Measurements from ENCODE around the gene HMMR. TPM values are rescaled to one million over a fixed set of nuclear protein-coding genes. Genes with fewer than 3 reads are reported as not detected.
"Not testable (repeated sequence)": the region's sequence is repeated elsewhere in the genome, so short reads cannot be mapped to it uniquely, and the experiment has no call there.

HMMR gene
- total RNA-seq (1.4 and 1.6 TPM in 2 replicates), polyA plus RNA-seq (0.30 and 0.34 TPM in 2 replicates), polyA minus RNA-seq (0.17 and 0.57 TPM in 2 replicates)
- total RNA-seq (2013), result 1.3 TPM

DNA sequence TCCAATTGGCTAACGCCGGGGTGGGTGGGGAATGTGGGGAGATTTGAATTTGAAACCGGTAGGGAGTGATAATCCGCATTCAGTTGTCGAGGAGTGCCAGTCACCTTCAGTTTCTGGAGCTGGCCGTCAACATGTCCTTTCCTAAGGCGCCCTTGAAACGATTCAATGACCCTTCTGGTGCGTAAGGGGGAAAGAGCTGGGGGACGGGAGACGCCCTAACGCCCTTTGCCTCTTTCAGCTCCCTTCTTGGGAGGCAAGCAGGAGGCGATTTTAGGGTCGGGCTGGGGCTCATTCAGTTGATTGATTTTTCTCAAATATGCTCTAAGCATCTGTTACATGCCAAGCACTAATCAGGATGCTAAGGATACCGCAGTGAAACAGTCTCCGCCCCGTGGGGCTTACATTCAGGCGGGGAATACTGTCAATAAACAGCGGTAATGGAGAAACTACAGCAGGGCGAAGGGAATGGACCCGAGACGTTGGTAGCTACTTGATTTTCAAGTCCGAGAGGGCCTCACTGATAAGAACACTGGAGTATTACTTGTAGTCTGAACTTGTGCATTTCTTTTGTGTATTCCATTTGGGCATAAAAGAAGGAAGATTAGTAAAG is at the start of gene HMMR:
TSS of gene HMMR (plus strand) at position 71 of the 610 bp plus-strand sequence. CDS start at position 132, 61 bp downstream.
- Histone ChIP-seq H3K27me3 (replicated peaks in 1 of 4; ENCODE audit: control extremely low read depth in 1 of 4, control insufficient read depth in 3 of 4, insufficient read depth in 4 of 4, low read length in 3 of 4) (no peaks in the 10 kb centered on the region), H3K4me2 (replicated peaks; ENCODE audit: low read depth, low read length, poor library complexity, severe bottlenecking) (peak within 1 kb of the TSS; percentile 88), H3K27ac (ENCODE audit: low read length in 2 of 2) (peak within 1 kb of the TSS; percentile 92), H3K9me3 (ENCODE audit: control extremely low read depth in 1 of 3, control insufficient read depth in 2 of 3, insufficient read depth in 1 of 3, low read length in 2 of 3) (no peaks in the 10 kb centered on the region), H3K4me1 (ENCODE audit: control insufficient read depth in 2 of 2, insufficient read depth in 2 of 2, low read length in 2 of 2) (peaks cover 17 to 32% of the 10 kb centered on the region in 2 donors), H3K9ac (ENCODE audit: low read length) (peak within 1 kb of the TSS; percentile 92), H4K20me1 (ENCODE audit: control insufficient read depth, insufficient read depth, low read length, poor library complexity, severe bottlenecking) (no peaks in the 10 kb centered on the region), H2AFZ (ENCODE audit: insufficient read depth, low read depth, low read length, poor library complexity, severe bottlenecking) (peak within 1 kb of the TSS; percentile 91), H3K4me3 (ENCODE audit: control extremely low read depth in 1 of 5, extremely low read depth in 1 of 5, insufficient read depth in 1 of 5, low read depth in 2 of 5, low read length in 4 of 5) (peak within 1 kb of the TSS; percentile 87 to 95 (median 90)), H3K79me2 (ENCODE audit: control insufficient read depth, insufficient read depth, low read length) (peaks cover 30% of the 10 kb centered on the region), H3K36me3 (replicated peaks in 1 of 2; ENCODE audit: control extremely low read depth in 1 of 2, control insufficient read depth in 1 of 2, extremely low read depth in 1 of 2, insufficient read depth in 2 of 2, low read length in 1 of 2) (peaks cover 0 to 8% of the 10 kb centered on the region in 2 experiments)
- ChIA-PET CTCF (interaction anchor here (1.1 to 6.9 kb wide), 5 partner anchors 9 to 46 kb away, joined by 4 to 50 read pairs (median 37); partner anchors contain the start of genes CCNG1 and MAT2B), POLR2A (interaction anchor here (1.2 to 4.4 kb wide), 5 partner anchors 23 to 455 kb away, joined by 3 to 40 read pairs (median 6); partner anchors contain the start of genes CCNG1 and MAT2B)
- H3K4me1 Mint-ChIP-seq, result peaks cover 31% of the 10 kb centered on the region
- no peaks in the 10 kb centered on the region for H3K27me3 Mint-ChIP-seq
- intact Hi-C loops (cut with micrococcal nuclease), result loop anchor here (1.0 to 5.0 kb wide), 4 partner anchors 23 to 456 kb away; partner anchors contain the start of genes CCNG1 and MAT2B
- peak within 1 kb of the TSS; percentile 91 for H3K4me3 Mint-ChIP-seq
- WGBS (ENCODE audit: insufficient coverage), result under 1% methylated on average over 16 of the region's 23 CpGs
- no peaks in the 10 kb centered on the region for H3K9me3 Mint-ChIP-seq (ENCODE audit: insufficient read depth)
- peak within 1 kb of the TSS; percentile 99 for H3K27ac Mint-ChIP-seq
- no peak for TF ChIP-seq CTCF (IDR thresholded peaks at IDR 0.05)
- no peak for TF ChIP-seq EZH2 (IDR thresholded peaks at IDR 0.05; ENCODE audit: borderline replicate concordance, insufficient read depth, low read depth, low read length, poor library complexity, severe bottlenecking)
- DNase-seq (no peak), ATAC-seq (ENCODE audit: low read depth) (no peak)

DNA sequence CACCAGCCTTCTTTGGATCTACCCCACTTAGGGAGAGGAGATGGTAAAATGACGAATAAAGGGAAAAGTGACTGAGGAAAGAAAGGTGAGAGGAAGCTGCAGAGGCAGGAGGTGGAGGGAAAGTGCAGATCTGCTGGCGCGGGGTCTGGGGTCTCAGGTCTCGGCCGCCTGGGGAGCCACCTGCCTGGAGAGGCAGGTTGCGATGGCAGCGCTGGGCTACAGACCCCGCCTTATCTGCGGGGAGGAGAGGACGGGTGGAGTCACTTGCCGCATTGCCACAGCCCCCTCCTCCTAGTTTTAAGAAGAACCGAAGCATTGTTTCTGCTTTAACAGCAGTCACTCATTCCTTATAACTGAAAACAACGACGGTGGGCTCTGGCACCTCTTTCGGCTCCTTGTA is 44.8 kb upstream of the HMMR start:
- H3K27me3 ChIP-seq (replicated peaks in 1 of 4; ENCODE audit: control extremely low read depth in 1 of 4, control insufficient read depth in 3 of 4, insufficient read depth in 4 of 4, low read length in 3 of 4); H3K9me3 Mint-ChIP-seq (ENCODE audit: insufficient read depth); DNase-seq; H3K4me3 ChIP-seq (ENCODE audit: control extremely low read depth in 1 of 5, extremely low read depth in 1 of 5, insufficient read depth in 1 of 5, low read depth in 2 of 5, low read length in 4 of 5); H3K4me2 ChIP-seq (replicated peaks; ENCODE audit: low read depth, low read length, poor library complexity, severe bottlenecking); H3K4me3 Mint-ChIP-seq; ATAC-seq (ENCODE audit: low read depth); H3K36me3 ChIP-seq (replicated peaks in 1 of 2; ENCODE audit: control extremely low read depth in 1 of 2, control insufficient read depth in 1 of 2, extremely low read depth in 1 of 2, insufficient read depth in 2 of 2, low read length in 1 of 2); intact Hi-C loops (cut with micrococcal nuclease); H3K4me1 Mint-ChIP-seq; H3K9me3 ChIP-seq (ENCODE audit: control extremely low read depth in 1 of 3, control insufficient read depth in 2 of 3, insufficient read depth in 1 of 3, low read length in 2 of 3); H3K79me2 ChIP-seq (ENCODE audit: control insufficient read depth, insufficient read depth, low read length); H3K27ac ChIP-seq (ENCODE audit: low read length in 2 of 2); H3K27ac Mint-ChIP-seq; H3K9ac ChIP-seq (ENCODE audit: low read length); H2AFZ ChIP-seq (ENCODE audit: insufficient read depth, low read depth, low read length, poor library complexity, severe bottlenecking); H4K20me1 ChIP-seq (ENCODE audit: control insufficient read depth, insufficient read depth, low read length, poor library complexity, severe bottlenecking); POLR2A ChIA-PET; H3K4me1 ChIP-seq (ENCODE audit: control insufficient read depth in 2 of 2, insufficient read depth in 2 of 2, low read length in 2 of 2): not testable (repeated sequence)
- CTCF ChIA-PET, result interaction anchor here (1.2 kb wide), 1 partner anchor 95 kb away, joined by 4 read pairs; no protein-coding TSS in a partner anchor
- 60% methylated on average over 6 of the region's 15 CpGs for WGBS (ENCODE audit: insufficient coverage)
- H3K27me3 Mint-ChIP-seq, result peaks cover 30% of the 10 kb centered on the region
